Spleen (tissue), 7 donors: ENCODE measurements around the gene TUBB6.

Source experiments
- CTCF ChIP-seq, 11 experiments: fragments of 200-600 bp in 7 of 11; fragments of 450-650 bp in 4 of 11; sonication (generic) in 4 of 11; IDR thresholded peaks in 8 of 11; conservative IDR thresholded peaks in 3 of 11; 1 replicate in 7 of 11; 2 replicates in 4 of 11; pipeline versions ENCODE4 v1.4.0 to v1.8.0; 2016 to 2021; ENCODE audit warnings: antibody characterized with exemption in 11 of 11, inconsistent platforms in 4 of 11, mild to moderate bottlenecking in 1 of 11
- POLR2A ChIP-seq, 3 donors: fragments of 450-650 bp; IDR thresholded peaks; one replicate each; pipeline ENCODE4 v1.5.1; 2017; ENCODE audit warnings: antibody characterized with exemption in 3 of 3, mild to moderate bottlenecking in 1 of 3
- POLR2AphosphoS5 ChIP-seq, 3 donors: sonication (generic); formaldehyde crosslinking; IDR thresholded peaks; one replicate each; pipeline ENCODE4 v1.5.1; 2017; ENCODE audit warnings: antibody characterized with exemption in 3 of 3
- donor health status: DM: no; HTN: no; CAD: no; lungs with moderate emphysema.
- donor health status: DM: no; HTN: no; CAD: no.
- donor health status: DM: no; HTN: no; CAD: no.

GRCh38 chr18:12305930-12306629 is 2.0 kb upstream of the TUBB6 start:
- TF ChIP-seq CTCF (IDR thresholded peaks at IDR 0.05 in 8 of 11, conservative IDR thresholded peaks at IDR 0.05 in 3 of 11) (no peak), POLR2AphosphoS5 (IDR thresholded peaks at IDR 0.05) (no peak), POLR2A (IDR thresholded peaks at IDR 0.05) (no peak)
